Subcutaneous adipose tissue (tissue), 4 donors: ENCODE measurements around the gene LRCOL1. TPM values are rescaled to one million over a fixed set of nuclear protein-coding genes. Genes with fewer than 3 reads are reported as not detected.

Source experiments
- CTCF ChIP-seq: fragments of 450-650 bp; IDR thresholded peaks from one replicate; pipeline ENCODE4 v1.5.1; 2016; ENCODE audit warnings: low read depth, mild to moderate bottlenecking, control low read depth, antibody characterized with exemption, moderate library complexity
- total RNA-seq, 4 donors: library from RNA; depleted of rRNA; stranded (reverse); fragments of >200 nt; gene quantifications; one replicate each; pipeline ENCODE4 v1.1.0, GENCODE V29; 2016

Gene LRCOL1
- total RNA-seq, 4 donors from 2014 or later = 2.1 TPM; not detected in 3

- TF ChIP-seq CTCF = no peak
Measured at GRCh38 chr12:132566516-132567131, 43.8 kb downstream of the LRCOL1 start.

- TF ChIP-seq CTCF = no peak
Measured at GRCh38 chr12:132565365-132565764, 45.0 kb downstream of the LRCOL1 start.

GRCh38 chr12:132563911-132564310, 46.5 kb downstream of the LRCOL1 start:
- no peak for TF ChIP-seq CTCF

- TF ChIP-seq CTCF = no peak
Measured at GRCh38 chr12:132562489-132563021, 47.8 kb downstream of the LRCOL1 start.

GRCh38 chr12:132561427-132562156, 48.8 kb downstream of the LRCOL1 start:
- no peak for TF ChIP-seq CTCF

- no peak for TF ChIP-seq CTCF
Measured at GRCh38 chr12:132560614-132561426, 49.6 kb downstream of the LRCOL1 start.

GRCh38 chr12:132560364-132560613, 50.1 kb downstream of the LRCOL1 start:
- no peak for TF ChIP-seq CTCF
